Neuronal stem cell (in vitro differentiated cells): Measurements from ENCODE around the gene FLAD1.

Experiments
- DNase-seq: peaks from one replicate; pipeline ENCODE4 v3.0.0-alpha.2; 2013; ENCODE audit warnings: low spot score
- H2AFZ ChIP-seq: one replicate; pipeline ENCODE4 v1.6.1; 2013; ENCODE audit warnings: mild to moderate bottlenecking, low read length, inconsistent platforms
- H2AK5ac ChIP-seq: 2 replicates; pipeline ENCODE4 v1.6.1; 2013; ENCODE audit warnings: low read depth, mild to moderate bottlenecking, inconsistent platforms, low read length, moderate library complexity, mixed read lengths
- H2BK120ac ChIP-seq: 2 replicates; pipeline ENCODE4 v1.6.1; 2013; ENCODE audit warnings: low read depth, mild to moderate bottlenecking, inconsistent platforms, low read length, moderate library complexity, mixed read lengths
- H2BK12ac ChIP-seq: one replicate; pipeline ENCODE4 v1.6.1; 2013; ENCODE audit warnings: low read length, inconsistent platforms
- H2BK15ac ChIP-seq: 2 replicates; pipeline ENCODE4 v1.6.1; 2013; ENCODE audit warnings: mild to moderate bottlenecking, low read length, inconsistent platforms, mixed read lengths
- H2BK5ac ChIP-seq: one replicate; pipeline ENCODE4 v1.6.1; 2013; ENCODE audit warnings: inconsistent platforms, mild to moderate bottlenecking, low read length, moderate library complexity
- H3K14ac ChIP-seq: one replicate; pipeline ENCODE4 v1.6.1; 2013; ENCODE audit warnings: low read length, inconsistent platforms
- H3K18ac ChIP-seq: 2 replicates; pipeline ENCODE4 v1.6.1; 2013; ENCODE audit warnings: low read length, inconsistent platforms
- H3K23ac ChIP-seq: 2 replicates; pipeline ENCODE4 v1.6.1; 2013; ENCODE audit warnings: low read depth, mild to moderate bottlenecking, mixed read lengths, low read length, inconsistent platforms; ENCODE audit not compliant: poor library complexity
- H3K27ac ChIP-seq: replicated peaks from 3 replicates; pipeline ENCODE4 v1.5.1; 2013; ENCODE audit warnings: low read length, inconsistent platforms
- H3K27me3 ChIP-seq, 3 experiments: 2 replicates each; pipeline ENCODE4 v1.6.1; 2013; ENCODE audit warnings: low read length in 3 of 3, mild to moderate bottlenecking in 2 of 3, inconsistent platforms in 1 of 3, low read depth in 1 of 3, mixed read lengths in 1 of 3, moderate library complexity in 1 of 3; ENCODE audit not compliant: control insufficient read depth in 3 of 3, insufficient read depth in 3 of 3
- H3K36me3 ChIP-seq, 2 donors: replicated peaks in 1 of 2; 2 replicates each; pipeline ENCODE4 v1.6.1; 2013; ENCODE audit warnings: low read length in 2 of 2; ENCODE audit not compliant: control insufficient read depth in 2 of 2, insufficient read depth in 2 of 2
- H3K4ac ChIP-seq: 2 replicates; pipeline ENCODE4 v1.6.1; 2013; ENCODE audit warnings: inconsistent platforms, mild to moderate bottlenecking, low read length, moderate library complexity
- H3K4me1 ChIP-seq, 2 donors: 1 replicate in 1 of 2; 2 replicates in 1 of 2; pipeline ENCODE4 v1.6.1; 2013; ENCODE audit warnings: low read length in 2 of 2, low read depth in 1 of 2; ENCODE audit not compliant: control insufficient read depth in 2 of 2, insufficient read depth in 1 of 2
- H3K4me2 ChIP-seq: one replicate; pipeline ENCODE4 v1.6.1; 2013; ENCODE audit warnings: mild to moderate bottlenecking, low read length, inconsistent platforms; ENCODE audit not compliant: insufficient read depth, poor library complexity, severe bottlenecking
- H3K4me3 ChIP-seq, 2 donors: 2 replicates each; pipeline ENCODE4 v1.5.1; 2013; ENCODE audit warnings: low read length in 2 of 2, mild to moderate bottlenecking in 2 of 2, inconsistent platforms in 1 of 2, moderate library complexity in 1 of 2
- H3K79me1 ChIP-seq: one replicate; pipeline ENCODE4 v1.6.1; 2013; ENCODE audit warnings: low read depth, mild to moderate bottlenecking, inconsistent platforms, low read length, moderate library complexity
- H3K9ac ChIP-seq: one replicate; pipeline ENCODE4 v1.6.1; 2013; ENCODE audit warnings: mild to moderate bottlenecking, low read depth, low read length, inconsistent platforms; ENCODE audit not compliant: poor library complexity
- H3K9me3 ChIP-seq, 2 donors: replicated peaks in 1 of 2; 2 replicates each; pipeline versions ENCODE3 to v1.6.1; 2013; ENCODE audit warnings: low read length in 2 of 2, mild to moderate bottlenecking in 2 of 2, inconsistent platforms in 1 of 2, low read depth in 1 of 2, mixed read lengths in 1 of 2, moderate library complexity in 1 of 2; ENCODE audit not compliant: control insufficient read depth in 2 of 2, insufficient read depth in 1 of 2
- H4K8ac ChIP-seq: one replicate; pipeline ENCODE4 v1.6.1; 2013; ENCODE audit warnings: low read depth, mild to moderate bottlenecking, inconsistent platforms, low read length, moderate library complexity
- H4K91ac ChIP-seq: one replicate; pipeline ENCODE4 v1.6.1; 2013; ENCODE audit warnings: low read length, low read depth, mild to moderate bottlenecking, inconsistent platforms; ENCODE audit not compliant: poor library complexity
- WGBS, 2 donors: extraction: QIAGEN DNeasy Blood & Tissue Kit; methylation state at CpG; one replicate each; pipeline ENCODE4 v1.1.7; 2013; ENCODE audit warnings: missing lambda C conversion rate in 2 of 2, mixed read lengths in 1 of 2; ENCODE audit not compliant: insufficient read length in 2 of 2, insufficient replicate concordance in 1 of 2; ENCODE audit errors: extremely low coverage in 2 of 2; 5-methylcytosine and 5-hydroxymethylcytosine counted together

FLAD1 gene

DNA sequence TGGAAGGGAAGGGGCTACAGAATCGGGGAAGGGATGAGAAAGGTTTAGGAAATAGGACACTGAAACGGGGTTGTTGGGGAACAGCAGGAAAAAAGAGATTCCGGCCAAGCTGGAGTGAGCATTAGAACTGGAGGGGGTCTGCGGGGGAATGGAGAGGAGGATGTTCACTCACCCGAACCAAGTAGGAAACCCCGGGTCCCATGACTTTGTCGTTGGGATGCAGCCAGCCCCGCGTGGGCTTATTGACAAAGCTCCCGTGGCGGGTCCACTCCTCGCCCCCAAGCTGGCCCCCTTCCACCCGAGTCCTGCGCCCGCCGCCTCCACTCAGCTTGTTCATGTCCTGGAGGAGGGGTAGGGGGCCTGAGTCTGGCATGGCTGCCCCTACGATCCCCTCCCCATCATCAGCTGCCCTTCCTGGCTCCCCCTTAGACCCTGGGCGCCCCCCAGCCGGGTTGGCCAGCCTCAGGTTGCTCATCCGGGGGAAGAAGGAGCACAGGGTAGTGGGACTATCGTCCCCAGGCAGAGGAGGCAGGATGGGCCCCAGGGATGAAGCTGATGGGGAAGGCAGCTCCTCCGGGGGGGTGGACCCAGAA lies 13.2 kb upstream of the FLAD1 start:
- peaks cover 9% of the 10 kb centered on the region for H3K79me1 ChIP-seq

GRCh38 chr1:154970631-154971340 lies 12.4 kb upstream of the FLAD1 start, which contains the start of gene SHC1:
Gene SHC1, minus strand, starts transcription at chr1:154970747. Its CDS starts 221 bp downstream, at chr1:154970526.
- H3K27me3 ChIP-seq: no peaks in the 10 kb centered on the region
- peak within 1 kb of the TSS; percentile 70 for H2BK12ac ChIP-seq
- peak within 1 kb of the TSS; percentile 95 for H3K18ac ChIP-seq
- H2BK15ac ChIP-seq: peak within 1 kb of the TSS; percentile 73
- peaks cover 9 to 33% of the 10 kb centered on the region in 2 donors for H3K36me3 ChIP-seq
- H2BK120ac ChIP-seq: peak within 1 kb of the TSS; percentile 72
- H2AK5ac ChIP-seq: peak within 1 kb of the TSS; percentile 85
- no CpG with 5 or more reads among the region's 15 CpGs for whole genome bisulfite sequencing, 2 donors
- H4K91ac ChIP-seq: peak within 1 kb of the TSS; percentile 64
- H2AFZ ChIP-seq: peak within 1 kb of the TSS; percentile 74
- peak within 1 kb of the TSS; percentile 96 for H3K4me2 ChIP-seq
- peak within 1 kb of the TSS; percentile 36 for H3K23ac ChIP-seq
- peak within 1 kb of the TSS; percentile 33 for H4K8ac ChIP-seq
- peak within 1 kb of the TSS; percentile 77 for H2BK5ac ChIP-seq
- H3K4me1 ChIP-seq: peaks cover 27 to 32% of the 10 kb centered on the region in 2 donors
- H3K27ac ChIP-seq: peak within 1 kb of the TSS; percentile 74
- H3K9me3 ChIP-seq: no peaks in the 10 kb centered on the region
- H3K9ac ChIP-seq: peak within 1 kb of the TSS; percentile 80
- peaks cover 9% of the 10 kb centered on the region for H3K79me1 ChIP-seq
- DNase-seq: peak; percentile 83
- no peak within 1 kb of the TSS for H3K4ac ChIP-seq
- H3K4me3 ChIP-seq: peak within 1 kb of the TSS; percentile 50 to 77
- H3K14ac ChIP-seq: peak within 1 kb of the TSS; percentile 58

More for the DNA sequence above, 13.2 kb upstream of the FLAD1 start:
- no peak for DNase-seq
- Histone ChIP-seq H2BK15ac (peak overlapping the region; percentile 73), H3K9ac (peak overlapping the region; percentile 80), H3K18ac (peak overlapping the region; percentile 95), H3K14ac (peak overlapping the region; percentile 58), H2BK5ac (peak overlapping the region; percentile 77), H4K8ac (no peak overlapping the region), H2BK12ac (no peak overlapping the region), H3K4me1 (peaks cover 27 to 30% of the 10 kb centered on the region in 2 donors), H3K4me2 (peak overlapping the region; percentile 96), H3K36me3 (peaks cover 15 to 41% of the 10 kb centered on the region in 2 donors), H4K91ac (no peak overlapping the region), H2AK5ac (peak overlapping the region; percentile 85), H3K4me3 (peak overlapping the region; percentile 50 to 77), H2AFZ (no peak overlapping the region), H3K27me3 (no peaks in the 10 kb centered on the region), H3K23ac (peak overlapping the region; percentile 13), H3K4ac (no peak overlapping the region), H2BK120ac (peak overlapping the region; percentile 44), H3K9me3 (no peaks in the 10 kb centered on the region), H3K27ac (no peak overlapping the region)
- WGBS, 2 donors: no CpG with 5 or more reads among the region's 22 CpGs

GRCh38 chr1:154971341-154971998 lies 11.7 kb upstream of the FLAD1 start:
- DNase-seq: no peak
- peak overlapping the region; percentile 3 for H2AK5ac ChIP-seq
- H3K4me2 ChIP-seq: peak overlapping the region; percentile 96
- peak overlapping the region; percentile 57 for H2BK5ac ChIP-seq
- H2BK12ac ChIP-seq: peak overlapping the region; percentile 70
- H3K18ac ChIP-seq: peak overlapping the region; percentile 93
- H3K27me3 ChIP-seq: no peaks in the 10 kb centered on the region
- peak overlapping the region in 1 of 2 donors; percentile 50 for H3K4me3 ChIP-seq
- peak overlapping the region; percentile 72 for H2BK120ac ChIP-seq
- H3K9me3 ChIP-seq: no peaks in the 10 kb centered on the region
- H2BK15ac ChIP-seq: peak overlapping the region; percentile 1
- no CpG with 5 or more reads among the region's 10 CpGs for WGBS, 2 donors
- peaks cover 29 to 38% of the 10 kb centered on the region in 2 donors for H3K4me1 ChIP-seq
- H3K4ac ChIP-seq: no peak overlapping the region
- no peak overlapping the region for H3K14ac ChIP-seq
- H3K9ac ChIP-seq: peak overlapping the region; percentile 38
- no peak overlapping the region for H2AFZ ChIP-seq
- peaks cover 5 to 31% of the 10 kb centered on the region in 2 donors for H3K36me3 ChIP-seq
- peaks cover 9% of the 10 kb centered on the region for H3K79me1 ChIP-seq
- peak overlapping the region; percentile 64 for H4K91ac ChIP-seq
- H3K23ac ChIP-seq: peak overlapping the region; percentile 36
- peak overlapping the region; percentile 74 for H3K27ac ChIP-seq
- peak overlapping the region; percentile 33 for H4K8ac ChIP-seq

DNA sequence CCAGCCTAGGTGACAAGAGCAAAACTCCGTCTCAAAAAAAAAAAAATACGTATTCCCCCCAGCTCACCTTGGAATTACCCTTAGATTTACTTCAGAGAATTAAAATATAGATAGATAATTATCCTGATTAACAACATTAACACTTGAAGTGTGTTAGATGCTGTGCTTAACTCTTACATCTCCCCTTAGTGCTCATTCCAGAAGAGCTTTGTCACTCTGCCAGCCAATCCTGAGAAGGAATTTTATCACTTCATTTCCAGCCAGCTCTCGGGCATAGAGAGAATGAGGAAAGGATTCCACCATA lies 11.0 kb upstream of the FLAD1 start:
- Histone ChIP-seq H2BK12ac (no peak overlapping the region), H3K36me3 (peaks cover 4 to 31% of the 10 kb centered on the region in 2 donors), H3K14ac (no peak overlapping the region), H2BK15ac (no peak overlapping the region), H3K27me3 (no peaks in the 10 kb centered on the region), H3K18ac (no peak overlapping the region), H2AFZ (peak overlapping the region; percentile 9), H3K9ac (no peak overlapping the region), H3K23ac (no peak overlapping the region), H3K4me1 (peaks cover 29 to 41% of the 10 kb centered on the region in 2 donors), H3K4me2 (peak overlapping the region; percentile 41), H3K9me3 (no peaks in the 10 kb centered on the region), H4K8ac (no peak overlapping the region), H2BK5ac (no peak overlapping the region), H3K4me3 (no peak overlapping the region), H3K27ac (peak overlapping the region; percentile 98), H3K79me1 (peaks cover 9% of the 10 kb centered on the region), H3K4ac (no peak overlapping the region), H2BK120ac (no peak overlapping the region), H2AK5ac (no peak overlapping the region), H4K91ac (no peak overlapping the region)
- DNase-seq: no peak
- WGBS, 2 donors: no CpG with 5 or more reads among the region's 3 CpGs
